Measurements from ENCODE around the gene ITPRIPL1.

GRCh38 chr2:96319396-96319795 lies 5.7 kb upstream of the ITPRIPL1 start:
- TF ChIP-seq TEAD4 (IDR thresholded peaks at IDR 0.05; ENCODE audit: low read depth, low read length) (no peak), RFX5 (IDR thresholded peaks at IDR 0.05; ENCODE audit: borderline replicate concordance, low read depth, low read length) (no peak), CHD2 (IDR thresholded peaks at IDR 0.05; ENCODE audit: low read length) (no peak), RAD21 (IDR thresholded peaks at IDR 0.05 in 1 of 2, conservative IDR thresholded peaks at IDR 0.05 in 1 of 2; ENCODE audit: low read depth in 2 of 2, low read length in 2 of 2) (no peak), SP1 (IDR thresholded peaks at IDR 0.05; ENCODE audit: low read depth, low read length) (no peak), CTCF (IDR thresholded peaks at IDR 0.05; ENCODE audit: control extremely low read depth in 1 of 3, insufficient read depth in 1 of 3, low read depth in 1 of 3, low read length in 3 of 3) (no peak)

All from H1 (cell line).